Astrocyte of the spinal cord (primary cell): ENCODE results near the gene SIM1.

ENCODE experiments used
- DNase-seq: peaks from one replicate; pipeline ENCODE4 v3.0.0; 2011; ENCODE audit warnings: low read depth, low spot score
- H3K4me3 ChIP-seq: 2 replicates; pipeline ENCODE4 v1.5.1; 2011; ENCODE audit warnings: low read depth, mild to moderate bottlenecking, low read length, moderate library complexity
- in situ Hi-C: cut with HindIII; loops from 2 replicates; pipeline ENCODE4 v1.10.0; 2017; ENCODE audit warnings: low sequenced_read_pairs
- TF ChIP-seq, protein P1 (sequence below): IDR thresholded peaks from 2 replicates; pipeline ENCODE4 v1.5.1; 2012; ENCODE audit warnings: low read depth, mild to moderate bottlenecking, low read length, inconsistent platforms

SIM1 gene

GRCh38 chr6:100465701-100466409, 1.1 kb upstream of the SIM1 start:
- peak; percentile 38 for DNase-seq
- no peak overlapping the region for H3K4me3 ChIP-seq
- in situ Hi-C loops, result loop anchor here (25.0 kb wide), 1 partner anchor 354 kb away; no protein-coding TSS in a partner anchor

GRCh38 chr6:100464162-100464851, 414 bp downstream of the SIM1 start:
- in situ Hi-C loops, result loop anchor here (25.0 kb wide), 1 partner anchor 352 kb away; no protein-coding TSS in a partner anchor
- TF ChIP-seq, protein P1, sequence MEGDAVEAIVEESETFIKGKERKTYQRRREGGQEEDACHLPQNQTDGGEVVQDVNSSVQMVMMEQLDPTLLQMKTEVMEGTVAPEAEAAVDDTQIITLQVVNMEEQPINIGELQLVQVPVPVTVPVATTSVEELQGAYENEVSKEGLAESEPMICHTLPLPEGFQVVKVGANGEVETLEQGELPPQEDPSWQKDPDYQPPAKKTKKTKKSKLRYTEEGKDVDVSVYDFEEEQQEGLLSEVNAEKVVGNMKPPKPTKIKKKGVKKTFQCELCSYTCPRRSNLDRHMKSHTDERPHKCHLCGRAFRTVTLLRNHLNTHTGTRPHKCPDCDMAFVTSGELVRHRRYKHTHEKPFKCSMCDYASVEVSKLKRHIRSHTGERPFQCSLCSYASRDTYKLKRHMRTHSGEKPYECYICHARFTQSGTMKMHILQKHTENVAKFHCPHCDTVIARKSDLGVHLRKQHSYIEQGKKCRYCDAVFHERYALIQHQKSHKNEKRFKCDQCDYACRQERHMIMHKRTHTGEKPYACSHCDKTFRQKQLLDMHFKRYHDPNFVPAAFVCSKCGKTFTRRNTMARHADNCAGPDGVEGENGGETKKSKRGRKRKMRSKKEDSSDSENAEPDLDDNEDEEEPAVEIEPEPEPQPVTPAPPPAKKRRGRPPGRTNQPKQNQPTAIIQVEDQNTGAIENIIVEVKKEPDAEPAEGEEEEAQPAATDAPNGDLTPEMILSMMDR, result no peak
- no peak for DNase-seq
- no peak overlapping the region for H3K4me3 ChIP-seq

More at GRCh38 chr6:100465701-100466409, 1.1 kb upstream of the SIM1 start:
- TF ChIP-seq, protein P1, result no peak

- in situ Hi-C loops, result loop anchor here (25.0 kb wide), 1 partner anchor 351 kb away; no protein-coding TSS in a partner anchor
- no peak overlapping the region for H3K4me3 ChIP-seq
- no peak for DNase-seq
- TF ChIP-seq, protein P1, result no peak
These were observed 1.0 kb downstream of the SIM1 start for GRCh38 chr6:100463630-100464161.

DNA sequence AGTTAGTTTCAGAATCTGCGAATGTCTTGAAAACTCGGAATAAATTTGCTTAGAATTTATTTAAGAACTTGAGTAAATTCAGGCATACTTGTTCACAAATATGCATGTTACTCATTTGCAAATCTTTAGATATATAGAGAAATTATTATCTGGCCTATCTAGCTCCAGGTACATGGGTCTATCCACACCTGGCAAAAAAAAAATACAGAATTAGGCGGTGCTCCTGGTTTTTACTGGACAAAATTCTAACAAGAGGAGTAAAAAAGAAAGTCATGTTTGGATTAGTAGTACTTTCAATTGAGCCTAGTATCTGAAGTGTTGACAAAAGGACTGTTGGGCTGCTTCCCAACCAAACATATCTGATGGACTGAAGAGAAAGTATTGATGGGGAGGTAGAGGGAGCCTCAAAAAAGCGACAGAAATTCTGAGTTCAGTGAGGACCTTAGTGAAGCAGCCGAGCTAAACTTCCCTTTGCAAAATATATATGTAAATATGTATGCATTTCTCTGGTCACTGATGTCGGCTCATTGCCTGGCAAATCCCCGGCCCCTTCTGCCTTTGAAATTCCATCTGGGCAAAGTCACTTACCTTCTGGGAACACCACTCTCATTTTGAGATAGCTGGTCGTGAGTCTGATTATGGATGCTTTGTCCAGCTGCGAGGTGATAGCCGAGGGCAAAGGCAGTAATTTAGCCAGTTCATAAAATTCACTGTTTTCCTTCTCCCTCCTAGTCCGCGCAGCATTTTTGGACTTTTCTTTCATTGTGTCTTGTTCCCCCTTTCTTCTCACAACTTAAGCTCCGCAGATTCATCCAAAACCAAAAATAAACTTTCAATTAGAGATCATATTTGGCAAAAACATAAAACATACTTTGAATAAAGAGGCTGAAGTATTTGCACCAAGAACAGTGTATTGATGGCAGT, 1.8 kb downstream of the SIM1 start:
- no peak overlapping the region for H3K4me3 ChIP-seq
- TF ChIP-seq, protein P1, result no peak
- no peak for DNase-seq
- in situ Hi-C loops, result loop anchor here (25.0 kb wide), 1 partner anchor 351 kb away; no protein-coding TSS in a partner anchor

- TF ChIP-seq, protein P1, result no peak
- H3K4me3 ChIP-seq, result no peak overlapping the region
- in situ Hi-C loops, result loop anchor here (25.0 kb wide), 1 partner anchor 350 kb away; no protein-coding TSS in a partner anchor
- DNase-seq, result peak; percentile 44
These were observed 2.6 kb downstream of the SIM1 start for GRCh38 chr6:100461917-100462705.
